ENCODE measurements around the gene ECE2.
A peak's percentile ranks its signal among the peaks of the same experiment; 100 is the strongest.

ECE2 gene

GRCh38 chr3:184277366-184277765 is 1.5 kb downstream of the ECE2 start:
- ChIA-PET CTCF (interaction anchor here (0.7 kb wide), 1 partner anchor 382 kb away, joined by 3 read pairs; no protein-coding TSS in a partner anchor), POLR2A (ENCODE audit: low non-redundant PET) (no interaction called here)
- no peak overlapping the region for H3K27ac ChIP-seq
- TF ChIP-seq, protein P1, sequence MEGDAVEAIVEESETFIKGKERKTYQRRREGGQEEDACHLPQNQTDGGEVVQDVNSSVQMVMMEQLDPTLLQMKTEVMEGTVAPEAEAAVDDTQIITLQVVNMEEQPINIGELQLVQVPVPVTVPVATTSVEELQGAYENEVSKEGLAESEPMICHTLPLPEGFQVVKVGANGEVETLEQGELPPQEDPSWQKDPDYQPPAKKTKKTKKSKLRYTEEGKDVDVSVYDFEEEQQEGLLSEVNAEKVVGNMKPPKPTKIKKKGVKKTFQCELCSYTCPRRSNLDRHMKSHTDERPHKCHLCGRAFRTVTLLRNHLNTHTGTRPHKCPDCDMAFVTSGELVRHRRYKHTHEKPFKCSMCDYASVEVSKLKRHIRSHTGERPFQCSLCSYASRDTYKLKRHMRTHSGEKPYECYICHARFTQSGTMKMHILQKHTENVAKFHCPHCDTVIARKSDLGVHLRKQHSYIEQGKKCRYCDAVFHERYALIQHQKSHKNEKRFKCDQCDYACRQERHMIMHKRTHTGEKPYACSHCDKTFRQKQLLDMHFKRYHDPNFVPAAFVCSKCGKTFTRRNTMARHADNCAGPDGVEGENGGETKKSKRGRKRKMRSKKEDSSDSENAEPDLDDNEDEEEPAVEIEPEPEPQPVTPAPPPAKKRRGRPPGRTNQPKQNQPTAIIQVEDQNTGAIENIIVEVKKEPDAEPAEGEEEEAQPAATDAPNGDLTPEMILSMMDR (conservative IDR thresholded peaks at IDR 0.05; ENCODE audit: low read depth): no peak
- DNase-seq (ENCODE audit: low spot score): no peak

- H3K27ac ChIP-seq: no peak overlapping the region
- POLR2A ChIA-PET (ENCODE audit: low non-redundant PET): no interaction called here
- CTCF ChIA-PET: interaction anchor here (0.6 kb wide), 2 partner anchors 17 to 47 kb away, joined by 3 to 6 read pairs; no protein-coding TSS in a partner anchor
- TF ChIP-seq, protein P1 (conservative IDR thresholded peaks at IDR 0.05; ENCODE audit: low read depth): no peak
- no peak for DNase-seq (ENCODE audit: low spot score)
These were observed 7.1 kb downstream of the ECE2 start for GRCh38 chr3:184282941-184283340.

DNA sequence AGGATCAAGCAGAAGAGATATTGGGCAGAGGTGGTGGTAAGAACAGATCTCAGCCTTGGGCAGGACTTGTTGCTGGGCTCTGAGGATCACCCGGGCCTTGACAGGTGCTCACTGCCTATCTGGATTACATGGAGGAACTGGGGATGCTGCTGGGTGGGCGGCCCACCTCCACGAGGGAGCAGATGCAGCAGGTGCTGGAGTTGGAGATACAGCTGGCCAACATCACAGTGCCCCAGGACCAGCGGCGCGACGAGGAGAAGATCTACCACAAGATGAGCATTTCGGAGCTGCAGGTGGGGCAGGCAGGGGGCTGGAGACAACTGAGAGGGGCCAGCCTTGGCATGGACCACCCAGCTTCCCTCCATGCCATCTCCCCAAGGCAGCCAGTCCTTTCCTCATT is 7.9 kb downstream of the ECE2 start:
- CTCF ChIA-PET: interaction anchor here (1.4 kb wide), 1 partner anchor 34 kb away, joined by 5 read pairs; no protein-coding TSS in a partner anchor
- no peak overlapping the region for H3K27ac ChIP-seq
- TF ChIP-seq, protein P1 (conservative IDR thresholded peaks at IDR 0.05; ENCODE audit: low read depth): no peak
- POLR2A ChIA-PET (ENCODE audit: low non-redundant PET): no interaction called here
- DNase-seq (ENCODE audit: low spot score): no peak

GRCh38 chr3:184284696-184285095 is 8.9 kb downstream of the ECE2 start:
- TF ChIP-seq, protein P1 (conservative IDR thresholded peaks at IDR 0.05; ENCODE audit: low read depth): peak; percentile 23; the same call in 1 of the 2 replicates
- H3K27ac ChIP-seq: no peak overlapping the region
- peak; percentile 67 for DNase-seq (ENCODE audit: low spot score)
- CTCF ChIA-PET: interaction anchor here (0.6 to 1.4 kb wide), 3 partner anchors 23 to 35 kb away, joined by 3 to 5 read pairs (median 4); partner anchors contain the start of genes CAMK2N2 and EEF1AKMT4
- POLR2A ChIA-PET (ENCODE audit: low non-redundant PET): interaction anchor here (0.6 kb wide), 1 partner anchor 35 kb away, joined by 3 read pairs; no protein-coding TSS in a partner anchor

DNA sequence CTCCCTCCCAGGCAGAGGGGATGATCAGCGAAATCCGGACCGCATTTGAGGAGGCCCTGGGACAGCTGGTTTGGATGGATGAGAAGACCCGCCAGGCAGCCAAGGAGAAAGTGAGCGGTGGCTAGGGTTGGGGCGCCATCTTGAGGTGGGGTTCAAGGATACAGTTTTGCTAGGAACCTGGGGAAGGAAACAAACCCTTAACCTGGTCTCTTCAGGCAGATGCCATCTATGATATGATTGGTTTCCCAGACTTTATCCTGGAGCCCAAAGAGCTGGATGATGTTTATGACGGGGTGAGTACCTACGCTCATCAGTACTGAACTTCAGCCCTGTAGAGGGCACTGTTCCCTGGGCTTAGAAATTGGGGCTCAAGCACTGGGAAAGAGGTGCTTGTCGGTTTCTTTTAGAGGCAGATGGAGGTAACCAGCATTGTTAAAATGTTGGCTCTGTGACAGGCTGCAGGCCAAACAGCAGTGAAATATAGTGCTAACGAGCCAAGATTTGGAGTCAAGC is 13.7 kb downstream of the ECE2 start:
- CTCF ChIA-PET: interaction anchor here (0.6 to 1.6 kb wide), 12 partner anchors 9 to 1197 kb away, joined by 3 to 5 read pairs (median 4); partner anchors contain the start of genes CAMK2N2 and EEF1AKMT4
- DNase-seq (ENCODE audit: low spot score): peak; percentile 68
- POLR2A ChIA-PET (ENCODE audit: low non-redundant PET): no interaction called here
- H3K27ac ChIP-seq: no peak overlapping the region
- TF ChIP-seq, protein P1 (conservative IDR thresholded peaks at IDR 0.05; ENCODE audit: low read depth): peak; percentile 74

- TF ChIP-seq, protein P1 (conservative IDR thresholded peaks at IDR 0.05; ENCODE audit: low read depth): no peak
- no peak overlapping the region for H3K27ac ChIP-seq
- ChIA-PET POLR2A (ENCODE audit: low non-redundant PET) (no interaction called here), CTCF (no interaction called here)
- no peak for DNase-seq (ENCODE audit: low spot score)
These were observed 14.5 kb downstream of the ECE2 start for GRCh38 chr3:184290331-184290730.

Measured in RWPE1 (cell line).